CD4-positive, alpha-beta T cell treated with Interferon gamma for 1 hour (primary cell): ENCODE measurements around the gene KRTAP20-3.

ENCODE experiments used
- DNase-seq: peaks from one replicate; pipeline ENCODE4 v3.0.0-alpha.2; 2020

The KRTAP20-3 gene

GRCh38 chr21:30689822-30690221, 47.2 kb downstream of the KRTAP20-3 start:
- no peak for DNase-seq
